Measurements from ENCODE around the gene EPN2.
"Not testable (repeated sequence)": the region's sequence is repeated elsewhere in the genome, so short reads cannot be mapped to it uniquely, and the experiment has no call there.

Gene EPN2

DNA sequence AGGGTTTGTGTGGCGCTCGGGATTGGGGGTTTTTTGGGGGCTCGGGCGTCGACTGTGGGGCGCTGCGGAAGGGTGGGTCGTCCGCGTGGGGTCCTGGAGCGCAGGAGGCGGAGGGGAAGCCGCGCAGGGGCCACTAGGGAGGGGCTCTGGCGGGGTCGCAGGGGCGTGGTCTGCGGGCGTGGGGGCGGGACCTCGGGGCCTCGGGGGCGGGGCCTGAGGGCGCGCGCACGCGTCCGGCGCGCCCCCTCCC, at the start of gene EPN2:
Gene EPN2 (plus strand): TSS at position 228 of the 250 bp plus-strand sequence. CDS start 45,754 bp downstream, outside the sequence.
- peak; percentile 16 to 50 for DNase-seq (ENCODE audit: low read depth in 2 of 2)

DNA sequence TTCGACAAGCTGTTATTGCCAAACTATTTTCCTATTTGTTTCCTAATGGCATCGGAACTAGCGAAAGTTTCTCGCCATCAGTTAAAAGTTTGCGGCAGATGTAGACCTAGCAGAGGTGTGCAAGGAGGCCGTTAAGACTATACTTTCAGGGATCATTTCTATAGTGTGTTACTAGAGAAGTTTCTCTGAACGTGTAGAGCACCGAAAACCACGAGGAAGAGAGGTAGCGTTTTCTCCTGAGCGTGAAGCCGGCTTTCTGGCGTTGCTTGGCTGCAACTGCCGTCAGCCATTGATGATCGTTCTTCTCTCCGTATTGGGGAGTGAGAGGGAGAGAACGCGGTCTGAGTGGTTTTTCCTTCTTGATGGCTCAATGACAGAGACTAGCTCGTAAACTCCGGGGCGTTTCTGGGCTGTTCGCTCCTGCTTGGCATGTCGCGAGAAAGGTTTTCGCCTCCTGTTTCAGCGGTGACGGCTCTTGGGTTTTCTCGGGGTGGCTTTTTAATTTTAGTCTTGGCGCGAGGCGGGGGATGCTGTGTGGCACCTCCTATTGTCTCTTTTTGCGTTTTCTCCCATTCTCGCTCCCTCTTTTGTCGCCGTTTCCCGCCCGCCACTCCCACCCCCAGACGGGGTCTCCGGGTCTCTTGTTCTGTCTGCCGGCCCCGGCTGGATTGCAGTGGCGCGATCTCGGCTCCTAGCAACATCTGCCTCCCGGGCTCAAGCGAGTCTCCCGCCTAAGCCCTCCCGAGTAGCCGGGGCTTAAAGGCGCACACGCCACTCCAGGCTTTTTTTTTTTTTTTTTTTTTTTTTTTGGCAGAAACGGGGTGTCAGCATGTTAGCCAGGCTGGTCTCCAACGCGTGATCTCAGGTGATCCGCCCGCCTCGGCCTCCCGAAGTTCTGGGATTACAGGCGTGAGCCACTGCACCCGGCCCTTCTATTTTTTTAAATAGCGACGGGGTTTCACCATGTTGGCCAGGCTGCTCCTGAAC, 49.0 kb upstream of the EPN2 start:
- not testable (repeated sequence) for DNase-seq (ENCODE audit: low read depth in 2 of 2)

DNA sequence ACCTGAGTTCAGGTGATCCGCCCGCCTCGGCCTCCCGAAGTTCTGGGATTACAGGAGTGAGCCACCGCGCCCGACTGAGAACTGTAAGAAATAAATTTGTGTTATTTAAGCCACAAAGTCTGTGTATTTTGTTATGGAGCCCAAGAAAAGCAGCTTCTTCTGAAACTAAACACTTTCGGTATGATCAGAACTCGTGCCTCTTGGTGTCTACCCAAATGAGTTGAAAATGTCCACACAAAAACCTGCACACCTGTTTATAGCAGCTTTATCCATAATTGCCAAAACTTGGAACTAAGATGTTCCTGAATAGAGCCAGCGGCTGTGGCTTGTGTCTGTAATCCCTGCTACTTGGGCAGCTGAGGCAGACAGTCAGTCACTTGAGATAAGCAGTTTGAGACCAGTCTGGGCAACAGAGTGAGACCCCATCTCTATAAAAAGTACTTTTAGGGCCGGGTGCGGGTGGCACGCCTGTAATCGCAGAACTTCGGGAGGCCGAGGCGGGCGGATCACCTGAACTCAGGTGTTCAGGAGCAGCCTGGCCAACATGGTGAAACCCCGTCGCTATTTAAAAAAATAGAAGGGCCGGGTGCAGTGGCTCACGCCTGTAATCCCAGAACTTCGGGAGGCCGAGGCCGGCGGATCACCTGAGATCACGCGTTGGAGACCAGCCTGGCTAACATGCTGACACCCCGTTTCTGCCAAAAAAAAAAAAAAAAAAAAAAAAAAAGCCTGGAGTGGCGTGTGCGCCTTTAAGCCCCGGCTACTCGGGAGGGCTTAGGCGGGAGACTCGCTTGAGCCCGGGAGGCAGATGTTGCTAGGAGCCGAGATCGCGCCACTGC, 48.1 kb upstream of the EPN2 start:
- not testable (repeated sequence) for DNase-seq (ENCODE audit: low read depth in 2 of 2)

DNA sequence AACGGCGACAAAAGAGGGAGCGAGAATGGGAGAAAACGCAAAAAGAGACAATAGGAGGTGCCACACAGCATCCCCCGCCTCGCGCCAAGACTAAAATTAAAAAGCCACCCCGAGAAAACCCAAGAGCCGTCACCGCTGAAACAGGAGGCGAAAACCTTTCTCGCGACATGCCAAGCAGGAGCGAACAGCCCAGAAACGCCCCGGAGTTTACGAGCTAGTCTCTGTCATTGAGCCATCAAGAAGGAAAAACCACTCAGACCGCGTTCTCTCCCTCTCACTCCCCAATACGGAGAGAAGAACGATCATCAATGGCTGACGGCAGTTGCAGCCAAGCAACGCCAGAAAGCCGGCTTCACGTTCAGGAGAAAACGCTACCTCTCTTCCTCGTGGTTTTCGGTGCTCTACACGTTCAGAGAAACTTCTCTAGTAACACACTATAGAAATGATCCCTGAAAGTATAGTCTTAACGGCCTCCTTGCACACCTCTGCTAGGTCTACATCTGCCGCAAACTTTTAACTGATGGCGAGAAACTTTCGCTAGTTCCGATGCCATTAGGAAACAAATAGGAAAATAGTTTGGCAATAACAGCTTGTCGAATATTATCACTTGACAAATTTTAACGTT, 47.3 kb upstream of the EPN2 start:
- not testable (repeated sequence) for DNase-seq (ENCODE audit: low read depth in 2 of 2)

DNA sequence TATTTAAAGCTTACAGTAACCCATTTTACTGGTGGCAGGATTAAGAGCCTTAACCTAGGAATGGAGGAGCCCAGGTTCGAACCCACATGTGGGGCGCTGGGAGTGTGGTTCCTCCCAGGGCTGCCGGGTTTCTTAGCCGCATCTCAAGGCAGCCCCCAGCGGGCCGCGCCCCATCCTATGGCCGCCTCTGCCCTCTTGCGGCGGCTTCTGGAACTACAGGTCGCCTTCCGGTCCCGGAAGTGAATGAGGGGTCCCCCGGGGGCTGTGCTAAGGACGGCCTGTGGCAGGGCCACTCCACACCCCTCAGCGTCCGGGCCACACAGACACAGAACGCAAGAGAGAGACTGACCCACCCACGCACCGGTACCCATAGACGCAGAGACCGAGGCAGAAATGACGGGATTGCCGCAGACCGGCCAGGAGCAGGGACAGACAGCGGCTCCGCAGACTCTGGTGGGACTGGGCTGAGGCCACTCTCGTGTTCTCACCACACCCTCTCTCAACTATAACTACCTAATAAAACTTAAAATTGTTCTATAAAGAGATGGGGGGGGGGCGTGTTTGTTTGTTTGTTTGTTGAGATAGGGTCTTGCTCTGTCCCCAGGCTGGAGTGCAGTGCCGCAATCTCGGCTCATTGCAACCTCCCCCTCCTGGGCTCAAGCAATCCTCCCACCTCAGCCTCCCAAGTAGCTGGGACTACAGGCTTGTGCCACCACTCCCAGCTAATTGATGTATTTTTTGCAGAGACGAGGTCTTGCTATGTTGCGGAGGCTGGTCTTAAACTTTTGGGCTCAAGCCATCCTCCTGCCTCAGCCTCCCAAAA, 40.6 kb upstream of the EPN2 start:
- not testable (repeated sequence) for DNase-seq (ENCODE audit: low read depth in 2 of 2)

DNA sequence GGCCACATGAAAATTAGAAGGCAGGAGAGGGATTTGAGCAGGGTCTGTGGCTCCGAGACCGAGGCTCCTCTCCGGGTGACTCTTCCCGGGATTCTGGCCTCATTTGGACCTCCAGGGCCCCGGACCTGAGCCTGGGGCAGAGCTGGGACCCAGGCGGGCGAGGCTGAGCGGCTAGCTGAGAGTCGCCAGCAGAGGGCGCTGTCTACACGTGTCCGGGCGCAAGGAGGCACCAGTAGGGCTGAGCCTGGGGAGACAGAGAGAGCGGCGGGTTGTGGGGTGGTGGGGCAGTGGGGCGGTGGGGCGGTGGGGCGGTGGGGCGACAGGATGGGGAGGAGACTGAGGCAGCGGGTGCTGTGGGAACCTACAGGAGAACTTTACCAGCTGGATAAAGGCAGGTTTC, 34.7 kb upstream of the EPN2 start:
- DNase-seq (ENCODE audit: low read depth in 2 of 2) = not testable (repeated sequence)

DNA sequence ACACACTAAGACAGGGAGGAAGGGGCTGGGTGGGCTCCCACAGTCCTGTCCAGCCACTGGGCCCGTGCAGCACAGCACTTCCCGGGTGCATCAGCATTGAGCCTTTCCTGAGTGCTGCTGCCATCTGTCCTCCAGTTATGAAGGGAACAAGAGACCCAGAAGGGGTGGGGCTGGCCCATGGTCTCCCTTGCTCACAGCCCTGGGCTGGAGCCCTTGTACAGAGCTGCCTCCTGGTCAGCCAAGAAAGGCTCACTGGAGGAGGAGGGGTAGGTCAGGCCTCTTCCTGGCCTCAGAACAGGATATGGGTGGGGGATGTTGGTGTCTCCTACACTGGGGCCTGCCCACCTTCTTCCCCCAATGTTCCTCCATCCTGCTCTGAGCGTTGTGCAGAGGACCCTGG, 33.7 kb upstream of the EPN2 start:
- DNase-seq (ENCODE audit: low read depth in 2 of 2) = not testable (repeated sequence)

DNA sequence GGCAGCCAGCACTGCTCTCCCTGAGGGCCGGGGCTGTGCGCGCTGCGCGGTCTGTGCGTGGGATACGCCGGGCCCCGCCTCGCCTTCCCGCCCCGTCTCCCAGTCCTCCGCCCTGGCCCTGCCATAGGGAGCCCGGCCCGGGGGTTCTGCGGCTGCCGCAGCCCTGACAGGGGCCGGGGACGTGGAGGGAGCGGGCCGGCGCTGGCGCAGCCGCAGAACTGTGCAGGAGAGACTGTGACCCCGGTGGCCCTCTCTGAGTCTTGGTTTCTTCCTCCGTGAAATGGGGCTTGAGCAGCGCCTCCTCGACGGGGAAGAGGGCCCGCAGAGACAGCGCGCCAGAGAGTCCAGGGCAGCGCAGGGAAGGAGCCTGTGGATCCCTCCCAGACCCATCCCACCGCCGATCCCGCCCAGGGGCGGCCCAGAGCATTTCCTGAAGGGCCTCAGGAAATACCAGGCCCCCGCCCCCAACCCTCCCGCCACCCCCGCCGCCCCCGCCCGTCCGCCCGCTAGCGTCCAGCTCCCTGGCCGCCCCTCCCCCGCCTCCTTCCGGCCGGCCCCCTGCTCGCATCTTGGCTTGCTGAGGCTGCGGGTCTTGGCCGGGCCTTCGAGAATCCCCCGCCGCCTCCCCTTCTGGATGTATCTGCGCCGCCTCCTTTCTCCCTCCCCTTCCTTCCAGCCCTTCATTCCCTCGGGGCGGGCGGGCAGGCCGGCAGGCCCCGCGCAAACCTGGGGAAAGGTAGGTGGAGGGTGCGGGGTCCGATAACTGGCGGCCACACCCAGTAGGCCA, 21.9 kb upstream of the EPN2 start:
- DNase-seq (ENCODE audit: low read depth in 2 of 2) = not testable (repeated sequence)

DNA sequence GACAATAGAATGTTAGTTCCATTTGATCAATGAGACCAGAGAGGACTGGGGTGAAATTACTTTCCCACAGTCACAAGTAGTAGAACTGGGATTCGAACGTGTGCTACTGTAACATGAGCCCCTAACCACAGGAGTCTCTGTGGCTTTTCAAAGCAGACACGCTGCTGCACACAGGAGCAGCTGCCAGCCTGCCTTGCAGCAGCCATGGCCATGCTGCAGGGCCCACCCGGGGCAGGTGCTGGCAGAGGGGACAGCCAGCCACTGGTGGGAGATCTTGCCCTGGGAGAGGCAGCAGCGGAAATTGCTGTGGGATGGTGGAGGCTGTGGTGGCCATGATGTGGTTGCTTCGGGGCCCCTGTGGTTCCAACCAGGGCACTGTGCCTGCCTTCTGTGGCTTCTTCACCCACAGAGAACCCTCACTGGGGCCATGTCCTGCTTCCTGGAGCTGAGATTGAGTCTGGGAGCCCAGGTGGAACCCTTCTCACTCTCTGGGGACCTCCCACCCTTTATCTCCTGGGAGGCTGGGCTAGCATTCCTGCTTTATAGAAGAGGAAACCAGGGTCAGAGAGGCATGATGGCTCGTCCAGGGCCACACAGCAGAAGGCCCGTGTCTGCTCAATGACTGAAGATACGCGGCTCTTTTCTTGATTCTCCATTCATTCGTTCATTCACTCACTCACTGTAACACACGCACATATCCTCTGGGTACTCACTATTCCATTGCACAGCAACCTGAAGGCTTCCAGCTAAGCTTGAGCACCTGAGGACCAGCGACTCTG, 20.8 kb upstream of the EPN2 start:
- not testable (repeated sequence) for DNase-seq (ENCODE audit: low read depth in 2 of 2)

DNA sequence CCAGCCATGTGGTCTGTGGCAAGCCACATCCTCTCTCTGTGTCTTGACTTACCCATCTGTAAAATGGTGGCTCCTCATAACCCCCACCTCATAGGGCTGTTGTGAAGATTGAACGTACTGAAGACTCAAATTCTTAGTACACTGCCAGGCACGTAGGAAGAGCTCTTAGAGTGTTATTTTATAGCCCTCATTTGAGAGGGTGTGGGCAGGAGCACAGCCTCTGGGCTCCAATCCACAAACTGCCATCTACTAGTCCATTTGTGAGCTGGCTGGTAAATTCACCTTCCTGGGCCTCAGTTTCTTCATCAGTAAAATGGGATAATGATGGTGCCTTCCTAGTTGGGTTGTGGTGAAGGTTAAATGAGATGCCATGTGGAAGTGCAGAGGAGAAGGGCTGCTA, 18.3 kb upstream of the EPN2 start:
- not testable (repeated sequence) for DNase-seq (ENCODE audit: low read depth in 2 of 2)

DNA sequence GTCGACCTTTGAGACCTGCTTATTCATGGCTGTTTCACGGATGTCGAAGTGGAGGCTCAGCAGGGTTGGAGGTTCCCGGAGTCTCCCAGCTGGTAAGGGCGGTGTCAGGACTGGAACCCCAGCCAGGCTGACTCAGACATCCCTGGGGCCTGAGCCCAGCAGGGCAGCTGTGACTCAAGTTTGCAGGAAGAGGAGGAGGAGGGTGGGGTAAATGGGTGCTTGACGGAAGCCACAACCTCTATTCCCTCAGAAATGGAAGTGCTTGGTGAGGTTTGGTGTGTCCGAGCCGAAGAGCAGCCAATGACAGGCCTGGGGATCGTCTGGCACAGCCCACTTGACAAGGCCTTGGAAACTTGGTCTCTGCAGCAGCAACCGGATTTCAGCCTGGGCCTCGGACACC, 17.8 kb upstream of the EPN2 start:
- not testable (repeated sequence) for DNase-seq (ENCODE audit: low read depth in 2 of 2)

DNA sequence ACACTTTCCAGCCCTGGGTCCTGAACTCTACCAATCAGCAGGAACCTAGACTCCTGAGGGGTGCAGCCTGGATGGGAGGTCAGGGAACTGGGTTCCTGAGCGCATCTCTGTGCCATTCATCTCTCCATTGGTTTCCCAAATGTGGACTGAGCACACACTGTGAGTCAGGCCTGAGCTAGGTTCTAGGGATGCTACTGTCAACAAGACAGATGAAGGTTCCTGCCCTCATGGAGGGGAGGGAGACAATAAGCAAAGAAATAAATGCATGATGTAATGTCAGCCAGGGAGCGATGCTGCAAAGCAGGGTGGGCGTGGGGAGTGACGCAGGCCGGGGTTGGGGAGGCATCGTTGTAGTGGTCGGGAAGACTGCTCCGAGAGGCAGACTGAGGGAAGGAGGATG, 17.0 kb upstream of the EPN2 start:
- not testable (repeated sequence) for DNase-seq (ENCODE audit: low read depth in 2 of 2)

DNA sequence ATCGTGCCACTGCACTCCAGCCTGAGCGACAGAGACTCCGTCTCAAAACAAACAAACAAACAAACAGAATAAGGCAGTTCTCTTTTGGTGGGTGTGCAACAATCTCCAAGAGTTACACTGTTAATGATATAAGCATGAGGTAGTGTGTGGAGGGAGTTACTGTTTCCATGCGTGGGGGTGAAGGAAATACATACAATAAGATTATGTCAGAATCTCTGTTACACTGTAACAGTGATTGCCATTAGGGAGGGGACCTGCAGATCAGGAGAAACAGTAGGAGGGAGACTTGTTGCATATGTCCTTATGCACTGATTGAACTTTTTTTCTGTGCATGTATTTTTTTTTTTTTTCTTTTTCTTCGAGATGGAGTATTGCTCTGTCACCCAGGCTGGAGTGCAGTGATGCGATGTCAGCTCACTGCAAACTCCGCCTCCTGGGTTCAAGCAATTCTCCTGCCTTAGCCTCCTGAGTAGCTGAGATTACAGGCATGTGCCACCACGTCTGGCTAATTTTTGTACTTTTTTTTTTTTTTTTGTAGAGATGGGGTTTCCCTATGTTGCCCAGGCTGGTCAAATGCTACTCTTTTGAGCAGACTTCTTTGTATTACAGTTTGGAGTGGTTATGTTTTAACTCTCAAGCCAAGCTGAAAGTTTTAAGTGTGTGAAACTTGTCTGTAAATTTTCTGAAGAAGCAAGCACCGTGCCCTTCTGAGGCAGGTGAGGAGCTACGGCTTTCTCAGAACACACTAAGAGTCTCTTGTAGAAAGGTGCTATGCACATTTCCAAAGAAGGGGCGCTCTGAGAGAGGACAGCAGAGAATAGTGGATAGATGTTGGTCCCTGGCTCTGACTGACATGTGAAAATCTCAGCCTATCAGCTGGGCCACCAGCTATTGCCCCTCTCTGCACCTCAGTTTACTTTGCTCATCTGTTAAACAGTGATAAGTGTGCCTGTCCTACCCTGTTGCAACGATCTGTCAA, 10.3 kb upstream of the EPN2 start:
- DNase-seq (ENCODE audit: low read depth in 2 of 2) = not testable (repeated sequence)

DNA sequence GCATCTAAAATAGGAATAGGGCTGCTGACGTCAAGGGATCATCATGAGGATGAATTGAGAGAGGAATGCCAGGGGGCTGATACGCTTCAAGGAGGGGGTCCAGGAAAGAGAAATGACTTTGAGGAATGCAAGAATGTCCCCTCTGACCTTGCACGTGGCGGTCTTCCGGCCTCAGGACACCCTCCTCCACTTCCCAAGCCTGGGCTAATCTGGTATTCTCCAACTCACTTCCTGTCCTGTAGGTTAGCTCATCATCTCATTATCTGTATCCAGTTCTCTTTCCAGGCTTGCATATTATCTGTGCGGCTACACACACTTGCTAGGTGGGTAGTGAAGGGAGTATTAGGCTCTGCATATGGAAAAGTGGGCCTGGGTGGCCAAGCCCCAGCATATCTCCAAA, 2.5 kb upstream of the EPN2 start:
- DNase-seq (ENCODE audit: low read depth in 2 of 2) = not testable (repeated sequence)

DNA sequence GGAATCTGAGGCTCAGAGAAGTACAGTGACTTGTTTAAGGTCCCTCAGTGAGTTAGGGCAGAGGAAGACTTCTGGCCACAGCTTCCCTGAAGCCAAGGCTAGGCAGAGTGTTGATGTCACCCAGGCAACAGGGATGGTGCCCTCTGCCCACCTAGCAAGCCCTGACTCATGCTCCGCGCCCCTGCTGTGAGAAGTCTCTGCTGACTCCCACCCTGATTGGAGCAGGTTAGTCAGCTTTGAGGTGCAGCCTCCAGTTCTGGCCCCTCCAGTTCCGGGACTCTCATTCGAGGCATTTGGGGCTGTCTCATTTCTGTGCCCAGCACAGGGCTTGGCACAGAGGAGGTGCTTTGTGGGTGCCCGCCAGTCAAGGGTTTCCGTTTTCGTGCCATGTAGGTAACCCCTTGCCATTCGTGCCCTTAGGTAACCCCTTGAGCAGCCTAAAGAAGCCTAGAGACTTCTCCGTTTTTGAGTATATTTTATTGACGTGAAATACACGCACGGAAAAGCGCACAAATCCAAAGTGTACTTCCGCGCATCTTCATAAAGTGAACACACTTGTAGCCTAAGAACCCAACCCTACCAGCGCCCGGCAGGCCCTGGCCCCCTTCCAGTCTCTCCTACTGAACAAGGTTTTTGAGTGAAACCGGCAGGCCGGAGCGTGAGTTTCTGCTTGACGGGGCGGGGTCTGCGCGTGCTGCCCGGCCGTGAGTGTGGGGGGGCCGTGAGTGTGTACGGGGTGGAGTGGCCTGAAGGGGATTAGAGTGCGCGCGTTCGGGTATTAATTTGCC, 621 bp upstream of the EPN2 start:
- DNase-seq (ENCODE audit: low read depth in 2 of 2) = not testable (repeated sequence)

DNA sequence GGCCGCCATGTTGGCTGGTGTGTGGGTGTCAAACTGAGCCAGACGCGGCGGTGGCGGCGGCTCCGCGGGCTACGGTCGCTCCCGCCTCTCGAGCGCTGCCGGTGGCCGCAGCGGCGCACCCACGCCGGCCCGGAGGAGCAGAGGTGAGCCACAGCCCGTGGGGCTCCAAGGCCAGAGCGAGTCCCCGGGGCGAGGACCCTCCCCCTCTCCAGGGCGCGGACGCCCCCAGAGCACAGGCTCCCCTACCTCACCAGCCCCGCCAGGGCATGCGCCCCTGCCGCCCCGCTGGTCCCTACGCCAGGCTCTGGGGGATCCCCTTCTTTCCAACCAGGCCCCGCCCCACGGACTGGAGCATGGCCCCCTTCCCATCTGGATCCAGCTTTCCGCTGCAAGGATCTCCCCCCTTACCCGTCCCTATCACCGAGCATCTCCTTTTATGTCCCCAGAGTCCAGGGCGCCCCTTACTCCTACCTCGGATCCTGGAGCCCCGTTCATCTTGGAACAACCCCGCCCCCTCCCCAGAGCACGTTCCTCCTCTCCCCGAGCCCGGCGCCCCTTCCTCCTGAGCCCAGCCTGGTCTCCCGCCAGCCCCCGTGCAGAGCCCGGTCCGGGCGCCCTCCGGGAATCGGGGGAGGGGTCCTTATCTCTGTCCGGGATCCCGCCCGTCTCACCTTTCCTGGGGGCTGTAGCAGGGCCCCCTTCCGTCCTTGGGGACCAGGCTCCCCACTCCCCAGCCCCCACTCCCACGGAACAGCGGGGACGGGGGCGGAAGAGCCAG, 412 bp downstream of the EPN2 start:
- DNase-seq (ENCODE audit: low read depth in 2 of 2) = no peak

DNA sequence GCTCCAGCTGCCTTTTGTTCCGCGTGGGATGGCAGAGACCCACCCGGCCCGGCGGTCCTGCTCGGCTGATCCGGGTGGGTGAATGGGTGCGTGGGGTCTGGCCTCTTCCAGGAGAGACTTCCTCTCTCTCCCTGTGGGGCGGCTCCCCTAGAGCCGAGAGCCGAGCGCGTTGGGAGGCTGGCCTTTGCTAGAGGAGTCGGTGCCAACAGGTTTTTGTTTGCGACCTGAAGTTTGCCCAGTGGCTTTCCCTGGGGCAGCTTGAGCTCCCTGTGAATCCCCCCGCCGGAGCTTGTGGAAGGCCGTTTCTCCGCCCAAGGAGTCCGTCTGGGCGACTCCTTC, 970 bp downstream of the EPN2 start:
- DNase-seq (ENCODE audit: low read depth in 2 of 2) = no peak
